Measurements from ENCODE around the gene GSTM5. TPM values are rescaled to one million over a fixed set of nuclear protein-coding genes. Genes with fewer than 3 reads are reported as not detected.

GSTM5 gene
- total RNA-seq, 1 donor from 2014 or later, result 2.6 TPM

Other genes starting within 250 kb of the GSTM5 start
- gene SYPL2, start 245.7 kb upstream of the GSTM5 start, total RNA-seq, result 30.4 TPM
- 3.4 TPM for gene ATXN7L2, start 228.3 kb upstream of the GSTM5 start, total RNA-seq
- gene CYB561D1, start 218.2 kb upstream of the GSTM5 start, total RNA-seq, result 4.3 TPM
- 18.4 TPM for gene AMIGO1, start 202.5 kb upstream of the GSTM5 start, total RNA-seq
- gene GPR61, start 172.4 kb upstream of the GSTM5 start, total RNA-seq, result 0.07 TPM
- gene GNAI3, start 163.6 kb upstream of the GSTM5 start, total RNA-seq, result 2.2 TPM
- gene GNAT2, start 92.6 kb upstream of the GSTM5 start, total RNA-seq, result not detected
- gene AMPD2, start 92.4 kb upstream of the GSTM5 start, total RNA-seq, result 11.0 TPM
- 46.5 TPM for gene GSTM4, start 56.2 kb upstream of the GSTM5 start, total RNA-seq
- 83.6 TPM for gene GSTM2, start 44.2 kb upstream of the GSTM5 start, total RNA-seq
- not detected for gene GSTM1, start 24.4 kb upstream of the GSTM5 start, total RNA-seq
- gene GSTM3, start 28.8 kb downstream of the GSTM5 start, total RNA-seq, result 113 TPM
- not detected for gene EPS8L3, start 51.7 kb downstream of the GSTM5 start, total RNA-seq
- gene CSF1, start 198.6 kb downstream of the GSTM5 start, total RNA-seq, result 14.9 TPM

Data from left ventricle myocardium superior (tissue), 1 donor.